K562 (cell line): ENCODE results near the gene EFEMP2. TPM values are rescaled to one million over a fixed set of nuclear protein-coding genes. Genes with fewer than 3 reads are reported as not detected.

Source experiments
- ATF2 ChIP-seq: sonication (generic); formaldehyde crosslinking; IDR thresholded peaks from 2 replicates; pipeline ENCODE4 v1.8.1; 2022; ENCODE audit warnings: missing genetic modification reagents
- ATF6 ChIP-seq: sonication (generic); formaldehyde crosslinking; IDR thresholded peaks from 2 replicates; pipeline ENCODE4 v1.4.0; 2020; ENCODE audit warnings: mild to moderate bottlenecking, missing genetic modification reagents
- BRD4 ChIP-seq: fragments of 200-600 bp; sonication (generic); IDR thresholded peaks from 2 replicates; pipeline ENCODE4 v1.6.1; 2017; ENCODE audit warnings: inconsistent platforms
- CBX2 ChIP-seq: fragments of 200-600 bp; sonication (generic); IDR thresholded peaks from one replicate; pipeline ENCODE4 v1.6.1; 2012; ENCODE audit warnings: mild to moderate bottlenecking, low read length, inconsistent platforms; ENCODE audit not compliant: insufficient read depth, poor library complexity, severe bottlenecking
- CBX5 ChIP-seq: IDR thresholded peaks from 2 replicates; pipeline ENCODE4 v1.6.1; 2014; ENCODE audit warnings: low read depth, borderline replicate concordance
- CHD4 ChIP-seq: fragments of 200-600 bp; sonication (generic); IDR thresholded peaks from 3 replicates; pipeline ENCODE4 v1.6.1; 2012; ENCODE audit warnings: low read depth, mild to moderate bottlenecking, mixed read lengths, low read length, inconsistent platforms; ENCODE audit not compliant: insufficient read depth, insufficient replicate concordance, poor library complexity, severe bottlenecking
- CREM ChIP-seq: IDR thresholded peaks from 2 replicates; pipeline ENCODE4 v1.6.1; 2014; ENCODE audit warnings: antibody characterized with exemption, low read depth
- E2F5 ChIP-seq: sonication (generic); formaldehyde crosslinking; IDR thresholded peaks from 2 replicates; pipeline ENCODE4 v1.8.0; 2022; ENCODE audit warnings: mild to moderate bottlenecking, missing genetic modification reagents
- FOXO4 ChIP-seq: fragments of 450-650 bp; formaldehyde crosslinking; IDR thresholded peaks from 2 replicates; pipeline ENCODE4 v1.4.0; 2020; ENCODE audit warnings: mild to moderate bottlenecking, moderate library complexity
- GTF2E2 ChIP-seq: fragments of 200-800 bp; sonication (Bioruptor generic); IDR thresholded peaks from 2 replicates; pipeline ENCODE4 v1.6.1; 2016; ENCODE audit warnings: missing genetic modification characterization, missing compliant biosample characterization
- LARP7 ChIP-seq: fragments of 450-650 bp; IDR thresholded peaks from 2 replicates; pipeline ENCODE4 v1.6.1; 2016
- MCM3 ChIP-seq: fragments of 450-650 bp; IDR thresholded peaks from 2 replicates; pipeline ENCODE4 v1.6.1; 2016
- NFXL1 ChIP-seq: fragments of 450-650 bp; formaldehyde crosslinking; IDR thresholded peaks from 2 replicates; pipeline ENCODE4 v1.4.0; 2021; ENCODE audit warnings: mild to moderate bottlenecking
- NR2C2 ChIP-seq, 2 experiments: fragments of 200-800 bp in 1 of 2; sonication (Bioruptor generic) in 1 of 2; sonication (generic) in 1 of 2; formaldehyde crosslinking in 1 of 2; IDR thresholded peaks; 2 replicates each; pipeline versions ENCODE4 v1.6.1 to v1.8.0; 2016 to 2022; ENCODE audit warnings: mild to moderate bottlenecking in 1 of 2, missing compliant biosample characterization in 1 of 2, missing genetic modification characterization in 1 of 2, missing genetic modification reagents in 1 of 2
- STAG1 ChIP-seq: sonication (generic); formaldehyde crosslinking; IDR thresholded peaks from 2 replicates; pipeline ENCODE4 v1.5.0; 2020; ENCODE audit warnings: missing genetic modification reagents, borderline replicate concordance
- ZBTB1 ChIP-seq: sonication (generic); formaldehyde crosslinking; IDR thresholded peaks from 2 replicates; pipeline ENCODE4 v1.8.1; 2023; ENCODE audit warnings: missing genetic modification reagents, low read depth, mild to moderate bottlenecking, borderline replicate concordance
- ZBTB43 ChIP-seq: sonication (generic); formaldehyde crosslinking; IDR thresholded peaks from 2 replicates; pipeline ENCODE4 v1.8.0; 2023; ENCODE audit warnings: mild to moderate bottlenecking, missing genetic modification reagents
- ZNF217 ChIP-seq: sonication (generic); formaldehyde crosslinking; IDR thresholded peaks from 2 replicates; pipeline ENCODE4 v1.8.0; 2022; ENCODE audit warnings: mild to moderate bottlenecking, missing genetic modification reagents
- ZNF551 ChIP-seq: fragments of 250-450 bp; sonication (Bioruptor Pico); IDR thresholded peaks from 2 replicates; pipeline ENCODE4 v1.5.0; 2021; ENCODE audit warnings: mild to moderate bottlenecking, moderate library complexity
- polyA plus RNA-seq, 8 experiments: library from polyadenylated mRNA; depleted of rRNA in 4 of 8; stranded (reverse) in 5 of 8; unstranded in 3 of 8; fragments of >200 nt; fragmentation: Nextera tagmentation in 2 of 8; fragmentation: Illumina TruSeq in 1 of 8; extraction: Ambion mirVana in 2 of 8; extraction: Trizol in 1 of 8; gene quantifications; 2 replicates each; pipeline versions ENCODE4 v1.2.1 to v1.2.3, GENCODE V29; 2011 to 2014; ENCODE audit warnings: inconsistent platforms in 1 of 8, missing spikeins in 1 of 8
- total RNA-seq, 7 experiments: library from RNA; depleted of rRNA in 6 of 7; stranded (reverse); fragments of >200 nt in 6 of 7; fragmentation: Illumina TruSeq in 2 of 7; extraction: Trizol in 2 of 7; gene quantifications; 2 replicates each; pipeline versions ENCODE4 v1.2.1 to v1.2.3, GENCODE V29; 2011 to 2021; ENCODE audit warnings: low replicate concordance in 1 of 7

Gene EFEMP2
- total and polyA plus RNA-seq, 9 of the 15 experiments (the other 6 are each of a cell fraction or from before 2014, with no cell fraction given): 0.07 to 2.9 (median 0.69) TPM; not detected in 1

GRCh38 chr11:65817835-65818680 lies 54.5 kb downstream of the EFEMP2 start (continued):
- peak; percentile 73; the same call in 1 of the 2 replicates for TF ChIP-seq ZBTB43
- no peak for TF ChIP-seq LARP7
- 0 out of 2 replicates have a peak, but pooled peaks have one; percentile 30 for TF ChIP-seq ATF6 (CRISPR knock-in tag)
- TF ChIP-seq ATF2: no peak; the same call in 1 of the 2 replicates
- no peak for TF ChIP-seq FOXO4 (CRISPR knock-in tag)
- peak; percentile 96 for TF ChIP-seq CHD4
- TF ChIP-seq CBX2: no peak
- TF ChIP-seq ZNF551 (CRISPR knock-in tag): no peak
- peak; percentile 81; the same call in 1 of the 2 replicates for TF ChIP-seq STAG1
- no peak for TF ChIP-seq E2F5 (CRISPR knock-in tag)
- no peak for TF ChIP-seq NR2C2 (CRISPR knock-in tag; IDR thresholded peaks at IDR 0.05)
- peak; percentile 84 for TF ChIP-seq NR2C2 (tag; IDR thresholded peaks at IDR 0.05)
- no peak for TF ChIP-seq ZNF217 (CRISPR knock-in tag)
- TF ChIP-seq NFXL1 (CRISPR knock-in tag): no peak
- 0 out of 2 replicates have a peak, but pooled peaks have one; percentile 6 for TF ChIP-seq ZBTB1 (CRISPR knock-in tag)
- TF ChIP-seq CBX5: peak; percentile 51; the same call in 1 of the 2 replicates
- TF ChIP-seq MCM3: no peak
- TF ChIP-seq CREM: peak; percentile 76
- no peak for TF ChIP-seq GTF2E2
- TF ChIP-seq BRD4: no peak
